GM21717 (cell line): ENCODE results near the gene NUMB.
"Not testable (repeated sequence)": the region's sequence is repeated elsewhere in the genome, so short reads cannot be mapped to it uniquely, and the experiment has no call there.

Source experiments
- ATAC-seq: cut with Tn5 transposase; IDR thresholded peaks from one replicate; pipeline ENCODE4 v1.9.1; 2021; ENCODE audit warnings: mild to moderate bottlenecking, moderate library complexity; ENCODE audit not compliant: unreplicated experiment

NUMB gene

GRCh38 chr14:73368616-73369015 is 89.7 kb downstream of the NUMB start:
- ATAC-seq, result no peak

- no peak for ATAC-seq
Observed at GRCh38 chr14:73365727-73366126, 92.6 kb downstream of the NUMB start.

GRCh38 chr14:73364559-73364958 is 93.8 kb downstream of the NUMB start:
- no peak for ATAC-seq

GRCh38 chr14:73359445-73359844 is 98.9 kb downstream of the NUMB start:
- no peak for ATAC-seq

- ATAC-seq, result no peak
Observed at GRCh38 chr14:73358187-73358586, 100.2 kb downstream of the NUMB start.

GRCh38 chr14:73349091-73349490 is 109.3 kb downstream of the NUMB start:
- ATAC-seq, result not testable (repeated sequence)

GRCh38 chr14:73344319-73344718 is 114.0 kb downstream of the NUMB start:
- ATAC-seq, result no peak

- ATAC-seq, result no peak
Observed at GRCh38 chr14:73342670-73343069, 115.7 kb downstream of the NUMB start.

GRCh38 chr14:73339846-73340595 is 118.3 kb downstream of the NUMB start:
- no peak for ATAC-seq

GRCh38 chr14:73339206-73339605 is 119.1 kb downstream of the NUMB start:
- no peak for ATAC-seq

GRCh38 chr14:73338551-73338950 is 119.8 kb downstream of the NUMB start:
- no peak for ATAC-seq

- ATAC-seq, result no peak
Observed at GRCh38 chr14:73333031-73333430, 125.3 kb downstream of the NUMB start.

GRCh38 chr14:73325630-73326299 is 132.6 kb downstream of the NUMB start:
- no peak for ATAC-seq

- ATAC-seq, result no peak
Observed at GRCh38 chr14:73325063-73325462, 133.3 kb downstream of the NUMB start.

GRCh38 chr14:73324533-73324932 is 133.8 kb downstream of the NUMB start:
- no peak for ATAC-seq

GRCh38 chr14:73323896-73324399 is 134.4 kb downstream of the NUMB start:
- ATAC-seq, result no peak

- ATAC-seq, result no peak
Observed at GRCh38 chr14:73313151-73313550, 145.2 kb downstream of the NUMB start.

- ATAC-seq, result no peak
Observed at GRCh38 chr14:73312687-73313086, 145.7 kb downstream of the NUMB start.

GRCh38 chr14:73311708-73312030 is 146.7 kb downstream of the NUMB start:
- ATAC-seq, result no peak

- not testable (repeated sequence) for ATAC-seq
Observed at GRCh38 chr14:73309207-73309606, 149.1 kb downstream of the NUMB start.

- ATAC-seq, result no peak
Observed at GRCh38 chr14:73307261-73307660, 151.1 kb downstream of the NUMB start.

- ATAC-seq, result no peak
Observed at GRCh38 chr14:73305499-73305898, 152.8 kb downstream of the NUMB start.
